HEK293 (cell line): Measurements from ENCODE around the gene SRSF5.

Experiments
- CTCF ChIA-PET: fragments of 350-600 bp; formaldehyde crosslinking; extraction: SDS; loops from one replicate; lab custom pipeline; 2021; ENCODE audit warnings: antibody characterized with exemption; lab: Yijun Ruan, JAX
- POLR2A ChIA-PET: fragments of 300-600 bp; formaldehyde crosslinking; extraction: SDS; loops from one replicate; lab custom pipeline; 2020; ENCODE audit warnings: antibody characterized with exemption, inconsistent platforms; lab: Yijun Ruan, JAX
- H3K27ac ChIP-seq: fragments of 200-500 bp; sonication (Bioruptor generic); 2 replicates; pipeline ENCODE4 v1.5.1; 2014; ENCODE audit warnings: low read depth, low read length, control low read depth, inconsistent platforms; ENCODE audit errors: extremely low read depth
- H3K36me3 ChIP-seq, 2 experiments: fragments of 200-500 bp in 1 of 2; sonication (Bioruptor generic) in 1 of 2; 1 replicate in 1 of 2; 2 replicates in 1 of 2; pipeline ENCODE4 v1.5.1; 2014 to 2017; ENCODE audit warnings: inconsistent platforms in 2 of 2, low read length in 2 of 2; ENCODE audit not compliant: control insufficient read depth in 2 of 2, insufficient read depth in 1 of 2
- H3K4me1 ChIP-seq: fragments of 200-500 bp; sonication (Bioruptor generic); 2 replicates; pipeline ENCODE4 v1.5.1; 2014; ENCODE audit warnings: mild to moderate bottlenecking, low read length, inconsistent platforms; ENCODE audit not compliant: control insufficient read depth, insufficient read depth
- H3K4me3 ChIP-seq: 2 replicates; pipeline ENCODE4 v1.5.1; 2011; ENCODE audit warnings: low read depth, mild to moderate bottlenecking, control low read depth, low read length, moderate library complexity
- H3K9me3 ChIP-seq: fragments of 200-500 bp; sonication (Bioruptor generic); 2 replicates; pipeline ENCODE4 v1.5.1; 2014; ENCODE audit warnings: low read depth, low read length, inconsistent platforms; ENCODE audit not compliant: control insufficient read depth, insufficient read depth
- MEIS1 ChIP-seq: sonication (generic); formaldehyde crosslinking; IDR thresholded peaks from 2 replicates; pipeline ENCODE4 v1.8.1; 2022; ENCODE audit warnings: missing genetic modification reagents, mild to moderate bottlenecking, borderline replicate concordance
- SETDB1 ChIP-seq: IDR thresholded peaks from one replicate; pipeline ENCODE4 v1.6.1; 2017; ENCODE audit warnings: mild to moderate bottlenecking, low read length, moderate library complexity, mixed read lengths; ENCODE audit not compliant: insufficient read length
- ZBTB1 ChIP-seq: fragments of 450-650 bp; formaldehyde crosslinking; IDR thresholded peaks from 2 replicates; pipeline ENCODE4 v1.5.1; 2016; ENCODE audit warnings: missing biosample characterization, missing genetic modification characterization
- ZFP41 ChIP-seq: fragments of 450-650 bp; formaldehyde crosslinking; IDR thresholded peaks from 2 replicates; pipeline ENCODE4 v1.5.1; 2016; ENCODE audit warnings: missing biosample characterization, missing genetic modification characterization, borderline replicate concordance
- ZNF114 ChIP-seq: fragments of 450-650 bp; formaldehyde crosslinking; IDR thresholded peaks from 2 replicates; pipeline ENCODE4 v1.5.0; 2017; ENCODE audit warnings: missing biosample characterization, missing genetic modification characterization
- ZNF133 ChIP-seq: fragments of 450-650 bp; formaldehyde crosslinking; IDR thresholded peaks from 2 replicates; pipeline ENCODE4 v1.5.1; 2016; ENCODE audit warnings: missing biosample characterization, missing genetic modification characterization
- ZNF214 ChIP-seq: fragments of 450-650 bp; formaldehyde crosslinking; IDR thresholded peaks from 2 replicates; pipeline ENCODE4 v1.5.1; 2017; ENCODE audit warnings: missing biosample characterization, mild to moderate bottlenecking, missing genetic modification characterization, borderline replicate concordance
- ZNF239 ChIP-seq: fragments of 450-650 bp; formaldehyde crosslinking; IDR thresholded peaks from 2 replicates; pipeline ENCODE4 v1.5.1; 2016; ENCODE audit warnings: missing biosample characterization, missing genetic modification characterization
- ZNF248 ChIP-seq: fragments of 450-650 bp; formaldehyde crosslinking; IDR thresholded peaks from 2 replicates; pipeline ENCODE4 v1.5.1; 2017; ENCODE audit warnings: missing biosample characterization, missing genetic modification characterization
- ZNF280C ChIP-seq: fragments of 450-650 bp; formaldehyde crosslinking; IDR thresholded peaks from 2 replicates; pipeline ENCODE4 v1.5.1; 2016; ENCODE audit warnings: missing biosample characterization, missing genetic modification characterization
- ZNF335 ChIP-seq: fragments of 450-650 bp; formaldehyde crosslinking; conservative IDR thresholded peaks from 2 replicates; pipeline ENCODE4 v1.5.1; 2016; ENCODE audit warnings: missing biosample characterization, missing genetic modification characterization
- ZNF37A ChIP-seq: fragments of 450-650 bp; IDR thresholded peaks from 2 replicates; pipeline ENCODE4 v1.5.1; 2018; ENCODE audit warnings: missing biosample characterization, missing genetic modification characterization
- ZNF549 ChIP-seq: fragments of 450-650 bp; IDR thresholded peaks from 2 replicates; pipeline ENCODE4 v1.5.1; 2018; ENCODE audit warnings: missing biosample characterization, missing genetic modification characterization, mild to moderate bottlenecking, inconsistent platforms, moderate library complexity
- ZNF558 ChIP-seq: fragments of 450-650 bp; formaldehyde crosslinking; IDR thresholded peaks from 2 replicates; pipeline ENCODE4 v1.5.1; 2016; ENCODE audit warnings: missing biosample characterization, missing genetic modification characterization
- ZNF645 ChIP-seq: fragments of 450-650 bp; formaldehyde crosslinking; IDR thresholded peaks from 2 replicates; pipeline ENCODE4; 2016; ENCODE audit warnings: missing biosample characterization, missing genetic modification characterization
- ZNF670 ChIP-seq: fragments of 450-650 bp; formaldehyde crosslinking; IDR thresholded peaks from 2 replicates; pipeline ENCODE4 v1.5.1; 2016; ENCODE audit warnings: missing biosample characterization, missing genetic modification characterization, low read depth
- ZNF677 ChIP-seq: fragments of 450-650 bp; IDR thresholded peaks from 2 replicates; pipeline ENCODE4 v1.5.0; 2018; ENCODE audit warnings: missing biosample characterization, mild to moderate bottlenecking, missing genetic modification characterization, moderate library complexity
- ZNF837 ChIP-seq: fragments of 450-650 bp; formaldehyde crosslinking; IDR thresholded peaks from 2 replicates; pipeline ENCODE4 v1.5.1; 2016; ENCODE audit warnings: missing biosample characterization, missing genetic modification characterization
- TF ChIP-seq, protein P1 (sequence below): fragments of 450-650 bp; formaldehyde crosslinking; conservative IDR thresholded peaks from 2 replicates; pipeline ENCODE4 v1.5.1; 2016; ENCODE audit warnings: low read depth, missing biosample characterization, missing genetic modification characterization
- TF ChIP-seq, protein P2 (sequence below): fragments of 450-650 bp; formaldehyde crosslinking; IDR thresholded peaks from 2 replicates; pipeline ENCODE4 v1.5.1; 2016; ENCODE audit warnings: missing biosample characterization, missing genetic modification characterization, low read depth
- TF ChIP-seq, protein P3 (sequence below): fragments of 450-650 bp; formaldehyde crosslinking; IDR thresholded peaks from 2 replicates; pipeline ENCODE4 v1.5.1; 2016; ENCODE audit warnings: missing biosample characterization, missing genetic modification characterization
- TF ChIP-seq, protein P4 (sequence below): fragments of 450-650 bp; IDR thresholded peaks from 2 replicates; pipeline ENCODE4 v1.5.1; 2018; ENCODE audit warnings: missing biosample characterization, mild to moderate bottlenecking, missing genetic modification characterization

SRSF5 gene

DNA sequence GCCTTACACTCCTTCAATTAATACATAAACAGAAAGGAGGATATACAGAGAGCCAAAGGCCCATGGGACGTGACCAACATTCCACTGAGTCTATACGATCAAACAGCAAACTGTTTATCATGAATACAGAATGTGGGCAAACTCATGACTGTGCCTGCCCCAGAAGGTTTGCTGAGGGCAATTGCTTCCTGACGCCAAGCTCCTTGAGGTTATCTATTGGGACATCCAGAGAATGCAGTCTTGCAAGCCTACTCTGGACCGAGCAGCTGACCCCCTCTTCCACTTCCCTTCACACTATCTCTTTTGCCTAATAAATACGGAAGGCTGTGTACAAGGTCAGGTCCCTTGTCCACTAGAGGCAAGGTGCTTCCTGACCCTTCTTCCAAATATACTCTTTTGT is 48.6 kb downstream of the SRSF5 start (continued):
- TF ChIP-seq, protein P1, sequence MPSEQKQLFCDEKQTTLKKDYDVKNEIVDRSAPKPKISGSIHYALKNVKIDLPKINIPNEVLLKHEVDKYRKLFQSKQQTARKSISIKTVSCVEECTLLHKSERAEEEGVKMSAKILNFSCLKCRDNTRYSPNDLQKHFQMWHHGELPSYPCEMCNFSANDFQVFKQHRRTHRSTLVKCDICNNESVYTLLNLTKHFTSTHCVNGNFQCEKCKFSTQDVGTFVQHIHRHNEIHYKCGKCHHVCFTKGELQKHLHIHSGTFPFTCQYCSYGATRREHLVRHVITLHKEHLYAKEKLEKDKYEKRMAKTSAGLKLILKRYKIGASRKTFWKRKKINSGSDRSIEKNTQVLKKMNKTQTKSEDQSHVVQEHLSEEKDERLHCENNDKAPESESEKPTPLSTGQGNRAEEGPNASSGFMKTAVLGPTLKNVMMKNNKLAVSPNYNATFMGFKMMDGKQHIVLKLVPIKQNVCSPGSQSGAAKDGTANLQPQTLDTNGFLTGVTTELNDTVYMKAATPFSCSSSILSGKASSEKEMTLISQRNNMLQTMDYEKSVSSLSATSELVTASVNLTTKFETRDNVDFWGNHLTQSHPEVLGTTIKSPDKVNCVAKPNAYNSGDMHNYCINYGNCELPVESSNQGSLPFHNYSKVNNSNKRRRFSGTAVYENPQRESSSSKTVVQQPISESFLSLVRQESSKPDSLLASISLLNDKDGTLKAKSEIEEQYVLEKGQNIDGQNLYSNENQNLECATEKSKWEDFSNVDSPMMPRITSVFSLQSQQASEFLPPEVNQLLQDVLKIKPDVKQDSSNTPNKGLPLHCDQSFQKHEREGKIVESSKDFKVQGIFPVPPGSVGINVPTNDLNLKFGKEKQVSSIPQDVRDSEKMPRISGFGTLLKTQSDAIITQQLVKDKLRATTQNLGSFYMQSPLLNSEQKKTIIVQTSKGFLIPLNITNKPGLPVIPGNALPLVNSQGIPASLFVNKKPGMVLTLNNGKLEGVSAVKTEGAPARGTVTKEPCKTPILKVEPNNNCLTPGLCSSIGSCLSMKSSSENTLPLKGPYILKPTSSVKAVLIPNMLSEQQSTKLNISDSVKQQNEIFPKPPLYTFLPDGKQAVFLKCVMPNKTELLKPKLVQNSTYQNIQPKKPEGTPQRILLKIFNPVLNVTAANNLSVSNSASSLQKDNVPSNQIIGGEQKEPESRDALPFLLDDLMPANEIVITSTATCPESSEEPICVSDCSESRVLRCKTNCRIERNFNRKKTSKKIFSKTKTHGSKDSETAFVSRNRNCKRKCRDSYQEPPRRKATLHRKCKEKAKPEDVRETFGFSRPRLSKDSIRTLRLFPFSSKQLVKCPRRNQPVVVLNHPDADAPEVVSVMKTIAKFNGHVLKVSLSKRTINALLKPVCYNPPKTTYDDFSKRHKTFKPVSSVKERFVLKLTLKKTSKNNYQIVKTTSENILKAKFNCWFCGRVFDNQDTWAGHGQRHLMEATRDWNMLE (tag by site-specific recombination), result no peak
- no peak for TF ChIP-seq ZNF239 (tag by site-specific recombination)
- no peak for TF ChIP-seq ZNF670 (tag by site-specific recombination)
- TF ChIP-seq ZNF214 (tag by site-specific recombination), result no peak
- TF ChIP-seq ZNF558, result no peak
- TF ChIP-seq ZNF549, result no peak
- no peak for TF ChIP-seq ZNF837 (tag by site-specific recombination)
- TF ChIP-seq MEIS1, result no peak
- no peak for TF ChIP-seq ZNF114 (tag by site-specific recombination)
- TF ChIP-seq, protein P2, sequence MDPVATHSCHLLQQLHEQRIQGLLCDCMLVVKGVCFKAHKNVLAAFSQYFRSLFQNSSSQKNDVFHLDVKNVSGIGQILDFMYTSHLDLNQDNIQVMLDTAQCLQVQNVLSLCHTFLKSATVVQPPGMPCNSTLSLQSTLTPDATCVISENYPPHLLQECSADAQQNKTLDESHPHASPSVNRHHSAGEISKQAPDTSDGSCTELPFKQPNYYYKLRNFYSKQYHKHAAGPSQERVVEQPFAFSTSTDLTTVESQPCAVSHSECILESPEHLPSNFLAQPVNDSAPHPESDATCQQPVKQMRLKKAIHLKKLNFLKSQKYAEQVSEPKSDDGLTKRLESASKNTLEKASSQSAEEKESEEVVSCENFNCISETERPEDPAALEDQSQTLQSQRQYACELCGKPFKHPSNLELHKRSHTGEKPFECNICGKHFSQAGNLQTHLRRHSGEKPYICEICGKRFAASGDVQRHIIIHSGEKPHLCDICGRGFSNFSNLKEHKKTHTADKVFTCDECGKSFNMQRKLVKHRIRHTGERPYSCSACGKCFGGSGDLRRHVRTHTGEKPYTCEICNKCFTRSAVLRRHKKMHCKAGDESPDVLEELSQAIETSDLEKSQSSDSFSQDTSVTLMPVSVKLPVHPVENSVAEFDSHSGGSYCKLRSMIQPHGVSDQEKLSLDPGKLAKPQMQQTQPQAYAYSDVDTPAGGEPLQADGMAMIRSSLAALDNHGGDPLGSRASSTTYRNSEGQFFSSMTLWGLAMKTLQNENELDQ (tag by site-specific recombination), result no peak
- no peak for TF ChIP-seq ZNF280C (tag by site-specific recombination)
- TF ChIP-seq ZNF335 (tag by site-specific recombination), result no peak
- TF ChIP-seq ZBTB1 (tag by site-specific recombination), result no peak

GRCh38 chr14:69816216-69816615 is 49.3 kb downstream of the SRSF5 start:
- Histone ChIP-seq H3K4me1 (no peaks in the 10 kb centered on the region), H3K9me3 (no peaks in the 10 kb centered on the region), H3K4me3 (no peak overlapping the region), H3K36me3 (no peaks in the 10 kb centered on the region), H3K27ac (no peak overlapping the region)
- CTCF ChIA-PET, result interaction anchor here (1.0 to 8.1 kb wide), 5 partner anchors 85 to 500 kb away, joined by 3 to 117 read pairs (median 20); no protein-coding TSS in a partner anchor
- POLR2A ChIA-PET, result no interaction called here
- TF ChIP-seq ZNF677 (no peak), ZNF37A (tag by site-specific recombination) (no peak), ZNF645 (no peak), ZFP41 (no peak), ZNF133 (tag by site-specific recombination) (no peak), SETDB1 (no peak), ZNF248 (tag by site-specific recombination) (no peak)
- TF ChIP-seq, protein P3, sequence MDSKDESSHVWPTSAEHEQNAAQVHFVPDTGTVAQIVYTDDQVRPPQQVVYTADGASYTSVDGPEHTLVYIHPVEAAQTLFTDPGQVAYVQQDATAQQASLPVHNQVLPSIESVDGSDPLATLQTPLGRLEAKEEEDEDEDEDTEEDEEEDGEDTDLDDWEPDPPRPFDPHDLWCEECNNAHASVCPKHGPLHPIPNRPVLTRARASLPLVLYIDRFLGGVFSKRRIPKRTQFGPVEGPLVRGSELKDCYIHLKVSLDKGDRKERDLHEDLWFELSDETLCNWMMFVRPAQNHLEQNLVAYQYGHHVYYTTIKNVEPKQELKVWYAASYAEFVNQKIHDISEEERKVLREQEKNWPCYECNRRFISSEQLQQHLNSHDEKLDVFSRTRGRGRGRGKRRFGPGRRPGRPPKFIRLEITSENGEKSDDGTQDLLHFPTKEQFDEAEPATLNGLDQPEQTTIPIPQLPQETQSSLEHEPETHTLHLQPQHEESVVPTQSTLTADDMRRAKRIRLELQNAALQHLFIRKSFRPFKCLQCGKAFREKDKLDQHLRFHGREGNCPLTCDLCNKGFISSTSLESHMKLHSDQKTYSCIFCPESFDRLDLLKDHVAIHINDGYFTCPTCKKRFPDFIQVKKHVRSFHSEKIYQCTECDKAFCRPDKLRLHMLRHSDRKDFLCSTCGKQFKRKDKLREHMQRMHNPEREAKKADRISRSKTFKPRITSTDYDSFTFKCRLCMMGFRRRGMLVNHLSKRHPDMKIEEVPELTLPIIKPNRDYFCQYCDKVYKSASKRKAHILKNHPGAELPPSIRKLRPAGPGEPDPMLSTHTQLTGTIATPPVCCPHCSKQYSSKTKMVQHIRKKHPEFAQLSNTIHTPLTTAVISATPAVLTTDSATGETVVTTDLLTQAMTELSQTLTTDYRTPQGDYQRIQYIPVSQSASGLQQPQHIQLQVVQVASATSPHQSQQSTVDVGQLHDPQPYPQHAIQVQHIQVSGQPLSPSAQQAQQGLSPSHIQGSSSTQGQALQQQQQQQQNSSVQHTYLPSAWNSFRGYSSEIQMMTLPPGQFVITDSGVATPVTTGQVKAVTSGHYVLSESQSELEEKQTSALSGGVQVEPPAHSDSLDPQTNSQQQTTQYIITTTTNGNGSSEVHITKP, result no peak
- TF ChIP-seq, protein P4, sequence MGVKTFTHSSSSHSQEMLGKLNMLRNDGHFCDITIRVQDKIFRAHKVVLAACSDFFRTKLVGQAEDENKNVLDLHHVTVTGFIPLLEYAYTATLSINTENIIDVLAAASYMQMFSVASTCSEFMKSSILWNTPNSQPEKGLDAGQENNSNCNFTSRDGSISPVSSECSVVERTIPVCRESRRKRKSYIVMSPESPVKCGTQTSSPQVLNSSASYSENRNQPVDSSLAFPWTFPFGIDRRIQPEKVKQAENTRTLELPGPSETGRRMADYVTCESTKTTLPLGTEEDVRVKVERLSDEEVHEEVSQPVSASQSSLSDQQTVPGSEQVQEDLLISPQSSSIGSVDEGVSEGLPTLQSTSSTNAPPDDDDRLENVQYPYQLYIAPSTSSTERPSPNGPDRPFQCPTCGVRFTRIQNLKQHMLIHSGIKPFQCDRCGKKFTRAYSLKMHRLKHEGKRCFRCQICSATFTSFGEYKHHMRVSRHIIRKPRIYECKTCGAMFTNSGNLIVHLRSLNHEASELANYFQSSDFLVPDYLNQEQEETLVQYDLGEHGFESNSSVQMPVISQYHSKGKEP (tag by site-specific recombination), result no peak
